ENCODE data around the gene SIX5. TPM values are rescaled to one million over a fixed set of nuclear protein-coding genes. Genes with fewer than 3 reads are reported as not detected.

The SIX5 gene
- total RNA-seq = 1 to 10 TPM; 1.5 to 2.8 TPM

DNA sequence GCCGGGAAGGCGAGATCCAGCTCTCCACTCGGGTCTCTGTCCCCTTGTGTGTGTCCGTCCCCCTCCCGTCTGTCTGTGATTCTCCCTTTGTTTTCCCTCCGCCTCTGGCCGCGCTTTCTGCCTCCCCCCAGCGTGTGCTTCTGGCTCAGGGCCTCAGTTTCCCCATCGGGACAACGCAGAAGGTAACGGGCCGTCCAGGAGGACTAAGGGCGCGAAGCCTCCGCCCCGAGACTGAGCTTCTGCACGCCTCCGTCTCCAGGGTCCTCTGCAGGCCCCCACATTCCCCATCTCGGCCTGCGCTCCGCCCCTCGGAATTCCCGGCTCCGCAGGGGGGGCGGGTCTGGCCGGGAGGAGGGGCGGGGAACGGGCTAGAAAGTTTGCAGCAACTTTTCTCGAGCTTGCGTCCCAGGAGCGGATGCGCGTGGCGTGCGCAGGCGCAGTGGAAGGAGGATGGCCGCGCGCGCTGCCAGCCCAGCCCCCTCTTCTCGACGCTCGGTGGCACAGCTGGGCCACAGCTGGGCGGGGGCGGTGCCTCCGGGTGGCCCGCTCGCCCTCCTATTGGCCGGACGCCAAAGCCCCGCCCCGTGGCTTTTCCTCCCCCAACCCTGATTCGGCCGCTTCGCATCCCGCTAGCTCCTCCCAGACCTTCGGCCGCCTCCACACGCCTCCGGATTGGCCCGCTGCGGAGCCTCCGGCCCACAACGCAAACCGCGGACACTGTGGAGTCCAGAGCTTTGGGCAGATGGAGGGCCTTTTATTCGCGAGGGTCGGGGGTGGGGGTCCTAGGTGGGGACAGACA is at the start of gene SIX5:
Gene SIX5, minus strand, starts transcription at position 269 of the 799 bp plus-strand sequence. CDS start 408 bp downstream, outside the sequence.
- no peaks in the 10 kb centered on the region for H3K36me3 Mint-ChIP-seq
- peak; percentile 97 for DNase-seq
- H3K9me3 Mint-ChIP-seq (ENCODE audit: low read depth) = no peaks in the 10 kb centered on the region
- peak within 1 kb of the TSS; percentile 78 for H3K4me3 Mint-ChIP-seq
- CTCF ChIA-PET = interaction anchor here (0.6 to 7.9 kb wide), 43 partner anchors 9 to 902 kb away, joined by 3 to 338 read pairs (median 5); partner anchors contain the start of genes DMPK, DMWD, FBXO46 and FOXA3
- H3K27me3 Mint-ChIP-seq = peaks cover 16% of the 10 kb centered on the region
- peak within 1 kb of the TSS; percentile 84 for H3K27ac Mint-ChIP-seq
- H3K4me1 Mint-ChIP-seq = peaks cover 13% of the 10 kb centered on the region
- peak; percentile 75 for ATAC-seq

DNA sequence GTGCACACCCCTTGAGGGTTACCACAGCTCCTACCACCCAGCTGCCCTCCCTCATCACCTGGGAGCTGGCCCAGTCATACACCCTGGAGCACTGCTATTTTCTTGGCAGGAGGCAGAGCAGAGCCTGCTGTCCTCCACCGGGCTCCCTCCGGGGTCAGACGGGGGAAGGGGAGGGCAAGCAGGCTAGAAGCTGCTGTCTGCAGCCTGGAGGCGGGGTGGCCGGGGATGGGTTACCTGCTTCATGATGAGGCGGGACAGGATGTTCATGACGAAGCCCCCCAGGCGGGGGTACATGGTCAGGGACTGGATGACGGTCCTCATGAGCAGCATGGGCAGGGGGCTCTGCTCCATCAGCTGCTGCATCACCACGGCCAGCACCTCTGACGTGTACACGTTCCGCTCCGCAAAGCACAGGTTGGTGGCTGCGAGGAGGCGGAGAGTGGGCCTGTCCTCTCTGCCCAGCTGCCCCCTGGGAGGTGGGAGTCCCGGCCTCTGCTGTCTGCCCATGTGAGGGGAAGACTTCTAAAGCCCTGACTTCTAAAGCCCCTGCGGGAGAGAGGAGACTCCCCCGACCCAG is 48.8 kb upstream of the SIX5 start:
- no peaks in the 10 kb centered on the region for H3K9me3 Mint-ChIP-seq (ENCODE audit: low read depth)
- ATAC-seq (peak; percentile 12), DNase-seq (no peak)
- H3K27me3 Mint-ChIP-seq = no peaks in the 10 kb centered on the region
- peaks cover 6% of the 10 kb centered on the region for H3K4me1 Mint-ChIP-seq
- CTCF ChIA-PET = interaction anchor here (0.9 to 3.8 kb wide), 26 partner anchors 9 to 199 kb away, joined by 3 to 68 read pairs (median 5); partner anchors contain the start of genes CCDC61, DMPK, DMWD and IRF2BP1
- H3K27ac Mint-ChIP-seq = no peak overlapping the region
- no peaks in the 10 kb centered on the region for H3K36me3 Mint-ChIP-seq
- H3K4me3 Mint-ChIP-seq = no peak overlapping the region

DNA sequence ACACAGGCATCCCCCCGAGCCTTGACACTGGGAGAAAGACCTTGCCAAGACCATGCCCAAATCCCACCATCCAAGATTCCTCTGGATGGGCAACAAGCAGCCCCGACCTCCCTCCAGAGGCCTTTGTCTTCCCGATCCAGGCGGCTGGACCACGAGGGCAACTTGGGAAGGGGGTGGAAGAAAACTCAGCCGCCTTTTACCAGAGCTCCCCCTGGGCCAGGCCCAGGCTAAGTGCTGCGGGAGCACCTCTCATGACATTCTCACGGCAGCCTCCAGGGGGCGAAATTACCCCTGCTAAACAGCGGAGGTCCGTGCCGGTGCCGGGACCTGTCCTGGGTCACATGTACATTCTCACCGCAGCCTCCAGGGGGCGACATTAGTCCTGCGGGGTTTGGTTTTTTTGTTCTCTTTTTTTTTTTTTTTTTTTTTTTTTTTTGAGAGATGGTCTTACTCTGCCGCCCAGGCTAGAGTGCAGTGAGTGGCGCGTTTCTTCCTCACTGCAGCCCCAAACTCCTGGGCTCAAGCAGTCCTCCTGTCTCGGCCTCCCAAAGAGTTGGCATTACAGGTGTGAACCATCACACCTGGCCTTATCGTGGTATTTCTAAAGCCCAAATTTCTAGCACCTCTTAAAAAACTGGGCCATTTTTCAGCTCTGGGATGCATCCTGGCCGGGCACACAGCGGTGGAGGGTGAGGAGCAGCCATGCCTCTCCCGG is 48.1 kb upstream of the SIX5 start:
- no peak overlapping the region for H3K27ac Mint-ChIP-seq
- no peak overlapping the region for H3K4me3 Mint-ChIP-seq
- CTCF ChIA-PET = interaction anchor here (0.5 to 3.8 kb wide), 65 partner anchors 9 to 464 kb away, joined by 3 to 68 read pairs (median 4); partner anchors contain the start of genes CCDC61, DMPK, DMWD and FBXO46
- H3K9me3 Mint-ChIP-seq (ENCODE audit: low read depth) = no peaks in the 10 kb centered on the region
- ATAC-seq (peak; percentile 98), DNase-seq (peak; percentile 97)
- H3K27me3 Mint-ChIP-seq = no peaks in the 10 kb centered on the region
- H3K36me3 Mint-ChIP-seq = no peaks in the 10 kb centered on the region
- peaks cover 6% of the 10 kb centered on the region for H3K4me1 Mint-ChIP-seq

DNA sequence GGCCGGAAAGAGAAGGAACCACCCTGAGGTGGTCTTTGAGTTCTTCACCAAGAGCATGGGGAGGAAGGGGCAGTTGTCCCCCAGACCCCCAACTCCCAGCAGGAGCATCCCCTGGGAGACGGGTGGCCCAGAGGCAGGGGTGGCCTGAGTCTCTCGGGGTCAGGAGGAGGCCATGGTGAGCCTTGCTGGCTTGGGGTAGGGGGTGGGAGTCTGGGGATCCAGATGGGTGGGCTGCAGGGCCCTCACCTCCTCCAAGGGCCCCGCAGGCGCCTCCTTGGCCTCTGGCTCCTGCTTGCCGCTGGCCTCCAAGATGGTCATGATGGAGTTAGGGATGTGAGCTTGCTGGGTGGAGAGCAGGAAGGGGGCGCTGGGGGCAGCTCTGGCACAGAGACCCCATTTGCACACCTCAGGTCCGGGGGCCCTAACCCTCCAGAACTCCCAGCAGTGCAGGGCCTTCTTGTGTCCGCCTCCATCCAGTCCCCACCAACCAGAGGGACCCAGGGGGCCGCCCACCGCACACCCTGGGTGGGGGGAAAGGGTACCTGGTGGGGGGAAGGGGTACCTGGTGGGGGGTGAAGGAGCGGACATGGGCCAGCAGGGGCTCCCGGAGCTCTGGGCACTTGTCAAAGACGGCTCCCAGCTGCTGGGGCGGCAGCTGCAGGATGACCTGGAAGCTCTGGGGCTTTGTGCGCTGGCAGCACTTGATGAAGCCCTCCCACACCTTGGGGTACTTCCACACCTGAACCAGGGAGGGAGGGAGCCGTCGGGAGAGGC is 47.4 kb upstream of the SIX5 start:
- CTCF ChIA-PET = interaction anchor here (0.5 to 3.8 kb wide), 62 partner anchors 9 to 464 kb away, joined by 3 to 68 read pairs (median 5); partner anchors contain the start of genes CCDC61, DMPK, DMWD and FBXO46
- H3K27me3 Mint-ChIP-seq = no peaks in the 10 kb centered on the region
- H3K27ac Mint-ChIP-seq = no peak overlapping the region
- ATAC-seq (no peak), DNase-seq (no peak)
- H3K36me3 Mint-ChIP-seq = no peaks in the 10 kb centered on the region
- H3K9me3 Mint-ChIP-seq (ENCODE audit: low read depth) = no peaks in the 10 kb centered on the region
- H3K4me1 Mint-ChIP-seq = peaks cover 6% of the 10 kb centered on the region
- H3K4me3 Mint-ChIP-seq = no peak overlapping the region

DNA sequence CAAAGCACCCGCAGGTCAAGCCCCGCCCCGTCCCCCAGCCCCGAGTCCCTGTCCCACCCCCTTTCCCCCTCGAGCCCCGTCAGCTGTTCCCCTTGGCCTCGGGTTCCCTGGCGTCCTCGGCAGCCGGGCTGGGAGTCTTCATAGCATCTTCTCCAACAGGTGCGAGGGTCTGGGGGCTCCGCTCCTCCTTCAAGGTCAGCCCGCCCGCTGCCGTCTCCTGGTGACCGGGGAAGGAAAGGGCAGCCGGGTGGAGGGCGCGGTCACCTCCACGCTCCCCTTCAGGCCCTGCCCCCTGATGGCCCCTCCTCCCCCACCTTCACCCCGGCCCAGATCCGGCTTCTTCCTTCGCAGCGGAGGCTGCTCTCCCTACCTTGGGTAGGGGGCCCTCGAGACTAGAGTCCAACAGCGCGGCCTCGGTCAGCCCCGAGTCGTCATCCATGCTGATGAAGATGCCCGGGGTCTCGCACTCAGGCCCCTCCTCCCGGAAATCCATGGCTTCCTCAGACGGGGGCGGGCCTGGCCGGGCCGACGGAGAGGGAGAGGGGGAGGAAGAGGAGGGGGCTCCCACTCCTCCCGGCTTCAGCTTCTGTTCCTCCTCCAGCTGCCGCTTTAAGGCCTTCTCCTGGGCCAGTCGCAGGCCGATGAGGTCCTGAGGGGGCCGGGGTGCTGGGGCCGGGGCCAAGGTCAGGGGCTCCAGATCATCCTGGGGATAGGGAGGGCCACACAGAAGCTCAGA is 46.6 kb upstream of the SIX5 start:
- CTCF ChIA-PET = interaction anchor here (1.3 to 3.8 kb wide), 5 partner anchors 11 to 68 kb away, joined by 16 to 68 read pairs (median 27); partner anchors contain the start of genes IRF2BP1 and SIX5

DNA sequence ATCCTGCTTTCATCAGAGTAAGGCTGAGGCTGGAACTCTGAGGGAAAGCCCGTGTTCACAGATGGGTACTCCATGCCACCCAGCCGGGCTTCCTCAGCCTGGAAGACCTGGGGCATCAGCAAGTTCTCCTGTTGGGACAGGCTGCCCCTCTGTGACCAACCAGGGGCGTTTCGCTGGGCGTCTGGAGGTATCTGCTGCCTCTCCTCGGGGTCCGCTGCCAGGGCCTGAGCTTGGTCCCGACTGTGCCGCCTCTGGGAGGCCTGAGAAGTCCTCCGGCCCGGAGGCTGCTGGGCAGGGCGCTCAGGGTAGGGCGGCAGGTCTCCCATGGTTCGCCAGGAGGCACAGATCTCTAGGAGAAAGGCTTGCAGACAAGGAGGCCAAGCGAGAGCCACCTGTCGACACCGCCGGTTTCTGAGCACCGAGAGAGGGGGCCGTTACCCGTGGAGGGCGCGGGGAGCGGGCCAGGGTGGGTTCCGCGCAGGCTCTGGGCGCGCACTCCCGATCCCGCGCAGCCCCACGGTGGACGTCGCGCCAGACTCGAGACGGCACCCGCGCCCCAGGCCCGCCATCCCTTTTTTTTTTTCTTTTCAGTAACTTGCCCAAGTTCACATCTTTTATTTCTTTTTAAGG is 45.9 kb upstream of the SIX5 start, which contains the start of gene RSPH6A:
Gene RSPH6A, minus strand, starts transcription at position 458 of the 630 bp plus-strand sequence. Its CDS starts 132 bp downstream, at position 326.
- Mint-ChIP-seq H3K27ac (no peak within 1 kb of the TSS), H3K4me3 (no peak within 1 kb of the TSS), H3K9me3 (ENCODE audit: low read depth) (no peaks in the 10 kb centered on the region), H3K4me1 (peaks cover 13% of the 10 kb centered on the region), H3K27me3 (no peaks in the 10 kb centered on the region), H3K36me3 (no peaks in the 10 kb centered on the region)
- no peak for DNase-seq
- CTCF ChIA-PET = interaction anchor here (1.2 to 6.6 kb wide), 3 partner anchors 16 to 71 kb away, joined by 3 to 36 read pairs (median 21); partner anchors contain the start of genes IRF2BP1 and SIX5
- ATAC-seq = no peak

More for the DNA sequence above, 46.6 kb upstream of the SIX5 start:
- Mint-ChIP-seq H3K27ac (no peak overlapping the region), H3K4me3 (no peak overlapping the region), H3K9me3 (ENCODE audit: low read depth) (no peaks in the 10 kb centered on the region), H3K27me3 (no peaks in the 10 kb centered on the region), H3K36me3 (no peaks in the 10 kb centered on the region), H3K4me1 (peaks cover 7% of the 10 kb centered on the region)
- no peak for ATAC-seq
- DNase-seq = no peak

DNA sequence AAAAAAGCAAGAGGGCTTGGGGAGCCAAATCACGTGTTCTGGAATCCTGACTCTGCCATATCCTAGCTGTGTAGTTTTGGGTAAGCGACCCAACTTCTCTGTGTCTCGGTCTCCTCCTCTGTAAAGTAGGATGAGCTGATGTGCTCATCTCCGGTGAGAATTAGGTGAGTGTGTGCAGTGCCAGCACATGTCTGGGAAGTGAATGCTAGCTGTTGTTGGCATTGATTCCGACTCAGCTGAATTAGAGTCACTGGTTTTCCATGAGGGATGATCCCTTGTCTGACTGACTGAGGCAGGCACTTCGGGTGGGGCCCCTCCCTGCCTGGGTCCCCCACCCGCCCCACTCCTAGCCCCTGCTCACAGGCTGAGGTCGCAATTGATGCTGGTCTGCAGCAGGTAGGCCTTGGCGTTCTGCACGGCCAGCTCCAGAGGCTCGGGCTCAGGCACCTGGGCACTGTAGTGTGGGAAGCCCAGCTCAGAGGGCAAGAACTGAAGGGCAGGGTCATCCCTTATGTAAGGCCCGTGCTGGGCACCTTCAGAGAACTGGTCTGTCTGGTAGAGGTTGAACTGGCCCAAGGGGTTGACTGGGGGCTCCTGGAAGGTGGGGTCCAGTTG is 45.2 kb upstream of the SIX5 start:
- Mint-ChIP-seq H3K27ac (no peak overlapping the region), H3K4me3 (no peak overlapping the region), H3K4me1 (peaks cover 19% of the 10 kb centered on the region), H3K27me3 (no peaks in the 10 kb centered on the region), H3K36me3 (no peaks in the 10 kb centered on the region), H3K9me3 (ENCODE audit: low read depth) (no peaks in the 10 kb centered on the region)
- CTCF ChIA-PET = interaction anchor here (1.0 to 6.6 kb wide), 7 partner anchors 10 to 72 kb away, joined by 3 to 36 read pairs (median 3); partner anchors contain the start of genes IRF2BP1 and SIX5
- DNase-seq (no peak), ATAC-seq (no peak)

DNA sequence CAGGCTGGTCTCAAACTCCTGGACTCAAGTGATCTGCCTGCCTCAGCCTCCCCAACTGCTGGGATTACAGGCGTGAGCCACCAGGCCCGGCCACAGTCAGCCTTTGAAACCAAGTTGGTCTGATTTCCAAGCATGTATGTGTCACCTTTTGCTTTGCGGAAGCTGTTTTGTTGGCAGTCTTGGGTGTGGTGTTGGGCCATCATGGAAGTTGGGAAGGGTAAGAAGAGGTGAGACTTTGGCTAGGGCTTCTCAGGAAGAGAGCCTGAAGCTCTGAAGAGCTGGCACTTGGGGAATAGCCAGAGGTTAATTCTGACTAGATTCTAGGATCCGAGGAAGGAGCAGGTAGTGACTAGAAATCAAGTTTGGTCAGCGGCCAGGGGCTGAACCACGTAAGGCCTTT is 43.2 kb upstream of the SIX5 start:
- Mint-ChIP-seq H3K9me3 (ENCODE audit: low read depth) (no peaks in the 10 kb centered on the region), H3K4me1 (peaks cover 18% of the 10 kb centered on the region), H3K4me3 (no peak overlapping the region), H3K27ac (no peak overlapping the region), H3K27me3 (no peaks in the 10 kb centered on the region), H3K36me3 (no peaks in the 10 kb centered on the region)
- DNase-seq (no peak), ATAC-seq (no peak)
- CTCF ChIA-PET = interaction anchor here (1.3 to 6.6 kb wide), 3 partner anchors 13 to 51 kb away, joined by 3 to 36 read pairs (median 21); partner anchors contain the start of genes SIX5 and SYMPK

DNA sequence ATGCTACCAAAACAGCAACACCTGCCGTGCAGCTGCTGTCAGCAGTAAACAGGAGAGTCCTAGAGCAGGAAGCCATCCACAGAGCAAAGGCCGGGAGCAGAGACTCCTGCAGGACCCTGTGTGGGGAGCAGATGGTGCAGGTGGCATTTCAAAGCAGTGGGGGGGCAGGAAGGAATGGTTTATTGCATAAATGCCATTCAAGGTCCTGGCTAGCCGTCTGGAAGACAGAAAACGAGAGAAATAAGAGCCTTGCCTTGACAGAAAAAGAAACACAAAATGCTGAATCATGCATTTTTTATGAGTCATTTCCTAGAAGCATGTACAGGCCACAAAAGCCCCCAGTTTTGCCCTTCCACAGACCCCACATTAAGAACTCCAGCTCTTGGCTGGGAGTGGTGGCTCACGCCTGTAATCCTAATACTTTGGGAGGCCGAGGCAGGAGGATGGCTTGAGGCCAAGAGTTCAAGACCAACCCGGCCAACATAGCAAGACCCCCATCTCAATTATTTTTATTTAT is 40.6 kb upstream of the SIX5 start:
- no peak for DNase-seq
- Mint-ChIP-seq H3K9me3 (ENCODE audit: low read depth) (no peaks in the 10 kb centered on the region), H3K27me3 (peaks cover 6% of the 10 kb centered on the region), H3K36me3 (no peaks in the 10 kb centered on the region), H3K4me3 (peak overlapping the region; percentile 26), H3K4me1 (peaks cover 15% of the 10 kb centered on the region), H3K27ac (peak overlapping the region; percentile 88)
- CTCF ChIA-PET = interaction anchor here (0.9 to 6.6 kb wide), 4 partner anchors 11 to 76 kb away, joined by 3 to 36 read pairs (median 12); partner anchors contain the start of genes DMWD and SIX5
- peak; percentile 59 for ATAC-seq

DNA sequence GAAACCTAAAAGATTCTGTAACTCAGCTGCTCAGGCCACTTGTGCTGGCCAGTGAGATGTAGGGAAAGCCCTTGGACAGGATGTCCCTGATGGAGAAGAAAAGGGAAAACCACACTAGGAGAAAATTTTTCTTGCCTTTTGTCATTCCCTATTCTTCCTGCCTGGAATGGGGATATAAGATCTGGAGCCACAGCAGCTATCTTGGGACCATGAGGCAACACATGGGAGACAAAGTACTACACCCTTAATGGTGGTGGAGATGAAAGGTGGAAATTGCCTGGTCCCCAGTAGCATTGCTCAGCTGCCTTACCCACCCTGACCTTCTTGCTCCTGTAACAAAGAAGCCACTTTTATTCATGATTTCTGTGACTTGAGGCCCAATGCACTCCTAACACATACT is 36.7 kb upstream of the SIX5 start:
- no peak for DNase-seq
- H3K27me3 Mint-ChIP-seq = peaks cover 22% of the 10 kb centered on the region
- peaks cover 14% of the 10 kb centered on the region for H3K4me1 Mint-ChIP-seq
- H3K9me3 Mint-ChIP-seq (ENCODE audit: low read depth) = no peaks in the 10 kb centered on the region
- no peak overlapping the region for H3K27ac Mint-ChIP-seq
- H3K4me3 Mint-ChIP-seq = no peak overlapping the region
- CTCF ChIA-PET = interaction anchor here (1.6 to 20.8 kb wide), 2 partner anchors 11 to 34 kb away, joined by 6 to 338 read pairs; partner anchors contain the start of gene SIX5
- no peaks in the 10 kb centered on the region for H3K36me3 Mint-ChIP-seq
- ATAC-seq = no peak

DNA sequence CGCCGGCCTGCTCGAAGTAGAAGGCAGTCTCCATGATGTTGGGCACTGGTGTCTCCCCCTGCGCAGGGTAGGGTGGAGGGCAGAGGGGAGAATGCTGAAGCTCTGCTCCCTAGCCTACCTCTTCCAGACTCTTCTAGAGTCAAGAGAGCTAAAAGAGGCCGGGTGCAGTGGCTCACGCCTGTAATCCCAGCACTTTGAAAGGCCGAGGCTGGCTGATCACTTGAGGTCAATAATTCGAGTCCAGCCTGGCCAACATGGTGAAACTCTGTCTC is 35.8 kb upstream of the SIX5 start:
- H3K9me3 Mint-ChIP-seq (ENCODE audit: low read depth) = no peaks in the 10 kb centered on the region
- peaks cover 7% of the 10 kb centered on the region for H3K4me1 Mint-ChIP-seq
- CTCF ChIA-PET = interaction anchor here (1.6 to 20.8 kb wide), 2 partner anchors 12 to 33 kb away, joined by 6 to 338 read pairs; partner anchors contain the start of gene SIX5

More for the DNA sequence above, 35.8 kb upstream of the SIX5 start:
- Mint-ChIP-seq H3K27me3 (peaks cover 22% of the 10 kb centered on the region), H3K4me3 (no peak overlapping the region), H3K27ac (no peak overlapping the region), H3K36me3 (no peaks in the 10 kb centered on the region)
- DNase-seq = no peak
- ATAC-seq = no peak

Data from activated CD8-positive, alpha-beta memory T cell treated with anti-CD3 and anti-CD28 coated beads, Interleukin-2, amount 10 ng/mL, durations not matched to agents 7 days and 5 days (primary cell).